Erythroblast (primary cell): ENCODE results near the gene VAC14.

Source experiments
- GATA1 ChIP-seq: IDR thresholded peaks from 2 replicates; pipeline ENCODE4 v1.6.1; 2011; ENCODE audit warnings: low read depth, mild to moderate bottlenecking, control low read depth, low read length, moderate library complexity
- POLR2A ChIP-seq: IDR thresholded peaks from 2 replicates; pipeline ENCODE4 v1.6.1; 2011; ENCODE audit warnings: mild to moderate bottlenecking, low read length

GRCh38 chr16:70725024-70725911 is 75.7 kb downstream of the VAC14 start:
- TF ChIP-seq POLR2A (no peak), GATA1 (no peak)
